Measurements from ENCODE around the gene TOB1. TPM values are rescaled to one million over a fixed set of nuclear protein-coding genes. Genes with fewer than 3 reads are reported as not detected.

TOB1 gene
- total RNA-seq, 1 experiment from 2014 or later = 86.0 TPM

DNA sequence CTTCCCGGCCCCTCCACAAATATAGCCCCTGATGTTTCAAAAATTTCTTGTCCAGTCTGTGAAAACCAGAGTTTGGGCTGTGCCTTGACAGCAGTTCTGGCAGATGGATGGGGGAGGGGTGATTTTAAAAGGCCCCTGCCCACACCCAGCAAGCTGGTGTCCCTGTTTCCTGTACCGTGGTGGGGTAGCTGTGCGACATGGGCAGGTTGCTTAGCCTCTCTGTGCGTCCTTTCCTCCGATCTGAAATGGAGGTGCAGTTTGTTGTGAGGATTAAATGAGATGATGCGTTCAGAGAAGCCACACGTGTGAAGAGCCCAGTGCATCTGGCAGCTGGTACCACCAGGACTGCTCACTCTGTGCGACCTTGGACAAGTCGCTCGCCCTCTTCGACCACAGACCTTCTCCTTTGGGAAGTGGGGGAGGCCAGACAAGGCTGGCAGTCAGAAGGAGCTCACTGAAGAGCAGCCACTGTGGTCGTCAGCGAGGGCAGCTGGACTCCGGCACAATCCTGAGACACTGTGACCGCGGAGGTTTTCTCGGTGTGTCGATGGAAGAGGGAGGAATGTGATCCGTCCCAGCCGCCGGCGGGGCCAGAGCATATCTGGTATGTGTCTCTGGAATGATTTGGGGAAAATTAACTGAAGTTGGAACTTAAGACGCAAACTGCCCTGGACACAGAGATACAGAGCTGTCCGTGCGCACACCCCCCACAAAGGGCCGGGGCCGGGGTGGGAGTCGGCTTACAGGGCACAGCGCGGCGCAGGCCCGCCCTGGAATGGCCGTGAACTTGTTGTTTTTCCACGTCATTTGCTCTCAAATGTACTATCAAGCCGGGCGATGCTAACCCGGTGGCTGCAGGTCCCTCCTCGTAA lies 31.5 kb downstream of the TOB1 start:
- H3K36me3 ChIP-seq (ENCODE audit: control insufficient read depth in 1 of 2, insufficient read depth in 2 of 2, low read length in 2 of 2) = no peaks in the 10 kb centered on the region
- no peak overlapping the region for H3K27ac ChIP-seq (ENCODE audit: low read depth, low read length)
- H3K9me2 ChIP-seq (ENCODE audit: insufficient read depth) = no peaks in the 10 kb centered on the region
- ATAC-seq (no peak), DNase-seq (ENCODE audit: low read depth, low spot score) (no peak)
- H4K20me1 ChIP-seq (ENCODE audit: insufficient read depth) = no peaks in the 10 kb centered on the region
- no peak overlapping the region for H3K9ac ChIP-seq (ENCODE audit: low read length)
- H2AFZ ChIP-seq (ENCODE audit: low read depth, low read length, poor library complexity, severe bottlenecking) = no peak overlapping the region
- intact Hi-C loops (cut with micrococcal nuclease) = no loop called here
- RAD21 ChIA-PET (ENCODE audit: low non-redundant PET in 1 of 2, low total read pairs in 2 of 2, uncharacterized antibody in 2 of 2, unreplicated experiment in 2 of 2) = no interaction called here
- TF ChIP-seq SIN3A (IDR thresholded peaks at IDR 0.05; ENCODE audit: low read depth) (no peak), SRF (IDR thresholded peaks at IDR 0.05; ENCODE audit: low read depth) (no peak), SP1 (IDR thresholded peaks at IDR 0.05; ENCODE audit: low read depth) (no peak), YY1 (IDR thresholded peaks at IDR 0.05; ENCODE audit: extremely low read depth, insufficient replicate concordance, low read depth, low read length) (no peak), JUND (IDR thresholded peaks at IDR 0.05) (no peak), EZH2 (IDR thresholded peaks at IDR 0.05) (no peak), POLR2AphosphoS5 (IDR thresholded peaks at IDR 0.05; ENCODE audit: low read depth, low read length) (no peak), ZNF274 (IDR thresholded peaks at IDR 0.05; ENCODE audit: low read depth, low read length) (no peak), FOSL1 (IDR thresholded peaks at IDR 0.05; ENCODE audit: low read depth) (no peak), TCF7L2 (IDR thresholded peaks at IDR 0.05; ENCODE audit: borderline replicate concordance, extremely low read depth, insufficient read depth, insufficient read length) (no peak), ELF1 (IDR thresholded peaks at IDR 0.05; ENCODE audit: borderline replicate concordance, low read depth) (no peak), CBX3 (IDR thresholded peaks at IDR 0.05; ENCODE audit: low read depth) (no peak)
- TF ChIP-seq, protein P1, sequence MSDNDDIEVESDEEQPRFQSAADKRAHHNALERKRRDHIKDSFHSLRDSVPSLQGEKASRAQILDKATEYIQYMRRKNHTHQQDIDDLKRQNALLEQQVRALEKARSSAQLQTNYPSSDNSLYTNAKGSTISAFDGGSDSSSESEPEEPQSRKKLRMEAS (IDR thresholded peaks at IDR 0.05) = no peak
- TF ChIP-seq, protein P2, sequence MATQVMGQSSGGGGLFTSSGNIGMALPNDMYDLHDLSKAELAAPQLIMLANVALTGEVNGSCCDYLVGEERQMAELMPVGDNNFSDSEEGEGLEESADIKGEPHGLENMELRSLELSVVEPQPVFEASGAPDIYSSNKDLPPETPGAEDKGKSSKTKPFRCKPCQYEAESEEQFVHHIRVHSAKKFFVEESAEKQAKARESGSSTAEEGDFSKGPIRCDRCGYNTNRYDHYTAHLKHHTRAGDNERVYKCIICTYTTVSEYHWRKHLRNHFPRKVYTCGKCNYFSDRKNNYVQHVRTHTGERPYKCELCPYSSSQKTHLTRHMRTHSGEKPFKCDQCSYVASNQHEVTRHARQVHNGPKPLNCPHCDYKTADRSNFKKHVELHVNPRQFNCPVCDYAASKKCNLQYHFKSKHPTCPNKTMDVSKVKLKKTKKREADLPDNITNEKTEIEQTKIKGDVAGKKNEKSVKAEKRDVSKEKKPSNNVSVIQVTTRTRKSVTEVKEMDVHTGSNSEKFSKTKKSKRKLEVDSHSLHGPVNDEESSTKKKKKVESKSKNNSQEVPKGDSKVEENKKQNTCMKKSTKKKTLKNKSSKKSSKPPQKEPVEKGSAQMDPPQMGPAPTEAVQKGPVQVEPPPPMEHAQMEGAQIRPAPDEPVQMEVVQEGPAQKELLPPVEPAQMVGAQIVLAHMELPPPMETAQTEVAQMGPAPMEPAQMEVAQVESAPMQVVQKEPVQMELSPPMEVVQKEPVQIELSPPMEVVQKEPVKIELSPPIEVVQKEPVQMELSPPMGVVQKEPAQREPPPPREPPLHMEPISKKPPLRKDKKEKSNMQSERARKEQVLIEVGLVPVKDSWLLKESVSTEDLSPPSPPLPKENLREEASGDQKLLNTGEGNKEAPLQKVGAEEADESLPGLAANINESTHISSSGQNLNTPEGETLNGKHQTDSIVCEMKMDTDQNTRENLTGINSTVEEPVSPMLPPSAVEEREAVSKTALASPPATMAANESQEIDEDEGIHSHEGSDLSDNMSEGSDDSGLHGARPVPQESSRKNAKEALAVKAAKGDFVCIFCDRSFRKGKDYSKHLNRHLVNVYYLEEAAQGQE (IDR thresholded peaks at IDR 0.05; ENCODE audit: low read depth) = no peak
- no peak overlapping the region for H3K4me3 ChIP-seq (replicated peaks in 1 of 2; ENCODE audit: low read depth in 1 of 2, low read length in 2 of 2)
- H3K79me2 ChIP-seq (ENCODE audit: insufficient read depth, low read length) = no peaks in the 10 kb centered on the region
- H3K4me1 ChIP-seq (ENCODE audit: control insufficient read depth in 1 of 2, insufficient read depth in 2 of 2, low read length in 2 of 2) = no peaks in the 10 kb centered on the region
- no peaks in the 10 kb centered on the region for H3K9me3 ChIP-seq (ENCODE audit: control insufficient read depth in 1 of 2, insufficient read depth in 1 of 2, low read depth in 1 of 2, low read length in 2 of 2)
- CTCF ChIA-PET = no interaction called here
- no TSS peak for BruUV-seq (replicated peaks)
- no peak overlapping the region for H3K4me2 ChIP-seq (ENCODE audit: low read length)
- no peaks in the 10 kb centered on the region for H3K27me3 ChIP-seq (ENCODE audit: insufficient read depth, low read length)
- POLR2A ChIA-PET = no interaction called here
